ENCODE data around the gene DNAJB13.
A peak's percentile ranks its signal among the peaks of the same experiment; 100 is the strongest.
"Not testable (repeated sequence)": the region's sequence is repeated elsewhere in the genome, so short reads cannot be mapped to it uniquely, and the experiment has no call there.

DNAJB13 gene

DNA sequence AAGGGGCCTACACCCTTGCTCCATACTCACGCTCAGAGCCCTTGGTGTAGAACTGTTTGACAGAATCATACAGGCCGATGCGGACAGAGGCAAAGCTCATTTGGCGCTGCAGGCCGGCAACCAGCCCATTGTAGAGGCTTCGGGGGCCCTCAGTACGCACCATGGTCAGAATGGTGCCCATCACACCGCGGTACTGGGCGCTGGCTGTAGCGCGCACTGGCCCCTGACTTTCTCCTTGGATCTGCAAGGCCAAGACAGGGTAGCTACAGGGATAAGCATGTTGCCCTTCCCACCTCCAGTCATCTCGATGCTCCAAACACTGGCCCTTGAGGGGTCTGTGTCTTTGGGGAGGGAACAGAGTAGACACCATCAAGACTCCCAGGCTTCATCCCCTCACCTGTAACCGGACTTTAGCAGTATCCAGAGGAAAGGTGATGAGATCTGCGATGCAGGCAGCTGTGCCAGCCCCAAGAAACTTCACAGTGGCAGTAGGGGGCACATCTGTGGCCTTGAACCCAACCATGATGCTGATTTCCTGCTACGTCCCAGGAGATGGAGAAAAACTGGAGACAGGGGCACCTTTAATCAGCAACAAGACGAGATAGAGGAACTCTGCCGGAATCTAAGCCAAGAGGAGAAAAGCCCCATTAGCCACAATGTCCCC, 27.2 kb downstream of the DNAJB13 start:
- DNase-seq (ENCODE audit: low read depth), result no peak

GRCh38 chr11:73978576-73979086, 27.8 kb downstream of the DNAJB13 start:
- DNase-seq (ENCODE audit: low read depth), result no peak

DNA sequence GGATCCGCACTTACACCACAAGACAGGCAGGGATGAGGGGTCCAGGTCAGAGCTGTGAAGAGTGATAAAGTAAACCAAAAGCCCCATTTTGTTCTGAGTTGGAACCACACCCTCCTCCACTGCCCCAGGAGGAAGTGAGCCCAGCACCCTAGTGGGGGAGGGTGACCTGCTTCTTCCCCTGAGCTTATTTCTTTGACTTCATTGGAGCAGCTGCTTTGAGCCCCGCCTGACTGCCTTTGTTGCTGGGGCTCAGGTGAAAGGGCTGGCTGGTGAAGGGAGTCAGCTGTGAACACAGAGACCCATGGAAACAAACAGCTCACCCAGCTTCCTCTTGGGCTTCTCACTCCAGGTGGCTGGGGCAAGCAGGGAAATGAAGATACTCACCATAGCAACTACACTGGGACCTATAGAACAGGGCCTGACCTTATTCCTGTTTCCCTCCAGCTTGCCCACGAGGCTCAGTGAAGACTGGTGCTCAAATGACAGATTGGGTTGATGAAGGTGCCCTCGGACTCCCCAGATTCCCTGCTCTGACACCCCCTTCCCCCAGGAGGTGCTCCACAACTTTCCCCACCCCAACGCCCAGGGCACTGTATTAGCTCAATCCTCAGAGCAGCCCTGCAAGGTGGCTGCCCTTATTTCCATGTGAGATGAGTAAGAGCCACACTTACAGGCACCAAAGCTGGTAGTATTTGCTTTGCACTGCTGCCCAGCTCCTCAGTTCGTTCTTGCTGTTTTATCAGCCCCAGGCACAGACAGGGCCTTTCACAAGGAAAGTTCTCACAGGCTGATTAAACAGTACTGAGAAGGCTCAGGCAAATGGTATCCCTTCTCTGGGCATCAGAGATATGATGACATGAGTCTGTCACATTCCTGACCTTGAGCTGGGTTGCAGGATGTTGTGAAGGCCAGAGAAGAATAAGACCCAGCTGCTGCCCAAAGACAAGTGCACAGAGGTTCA, 29.5 kb downstream of the DNAJB13 start:
- peak; percentile 52 for DNase-seq (ENCODE audit: low read depth)

DNA sequence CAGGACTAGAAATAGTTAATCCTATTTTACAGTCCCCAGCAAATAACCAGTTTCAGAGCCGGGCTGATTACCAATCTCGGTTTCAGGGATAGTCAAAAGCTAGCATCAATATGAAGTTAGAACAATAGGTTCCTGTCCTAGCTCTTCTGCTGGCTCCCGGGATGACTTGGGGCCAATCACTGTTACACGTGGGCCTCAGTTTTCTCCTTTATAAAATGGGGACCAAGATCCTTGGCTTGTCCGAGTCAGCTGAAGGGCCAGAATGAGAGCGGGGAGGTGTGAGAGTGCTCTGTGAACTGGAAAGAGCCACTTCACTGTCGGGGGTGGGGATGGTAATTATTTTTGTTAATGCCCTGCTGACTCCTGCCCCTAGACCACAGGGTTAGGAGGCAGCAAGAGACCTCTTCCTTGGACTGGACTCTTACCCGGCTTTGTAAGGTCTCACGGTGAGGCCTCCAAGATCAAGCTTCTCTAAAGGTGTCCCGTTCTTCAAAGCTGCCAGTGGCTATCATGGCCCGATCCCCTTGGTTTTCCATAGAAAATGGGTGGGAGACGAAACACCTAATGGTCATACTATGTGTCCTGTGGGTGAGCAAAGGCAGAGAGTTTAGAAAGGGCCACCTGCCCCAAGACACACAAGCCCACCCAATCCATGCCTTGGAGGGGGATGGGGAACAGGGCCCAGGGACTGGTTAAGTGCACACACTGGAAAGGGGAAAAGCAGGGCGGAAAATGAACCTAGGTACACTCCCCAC, 30.4 kb downstream of the DNAJB13 start:
- no peak for DNase-seq (ENCODE audit: low read depth)

DNA sequence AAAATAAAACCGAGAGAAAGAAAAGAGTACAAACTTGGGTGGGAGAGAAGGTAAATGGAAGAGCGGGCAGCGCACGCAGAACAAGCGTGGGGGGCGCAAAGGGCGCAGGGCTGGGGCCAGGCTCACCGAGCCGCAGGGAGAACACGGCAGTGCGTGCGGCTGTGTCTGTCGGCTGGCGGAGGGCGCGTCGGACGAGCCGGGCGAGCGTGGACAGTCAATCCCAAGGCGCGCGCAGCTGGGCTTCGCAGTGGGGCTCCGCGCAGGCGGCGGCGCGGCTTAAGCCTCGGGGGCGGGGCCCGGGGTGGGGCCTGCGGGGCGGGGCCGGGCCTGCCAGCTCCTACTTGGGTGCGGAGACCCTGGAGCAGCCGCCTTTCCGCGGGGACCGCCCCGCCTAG, 31.8 kb downstream of the DNAJB13 start, which contains the start of gene UCP2:
Gene UCP2, minus strand, starts transcription at position 249 of the 395 bp plus-strand sequence. CDS start 4,465 bp downstream, outside the sequence.
- DNase-seq (ENCODE audit: low read depth), result peak; percentile 73

- DNase-seq (ENCODE audit: low read depth), result peak; percentile 86
Observed at GRCh38 chr11:73982990-73983740, 32.3 kb downstream of the DNAJB13 start.

DNA sequence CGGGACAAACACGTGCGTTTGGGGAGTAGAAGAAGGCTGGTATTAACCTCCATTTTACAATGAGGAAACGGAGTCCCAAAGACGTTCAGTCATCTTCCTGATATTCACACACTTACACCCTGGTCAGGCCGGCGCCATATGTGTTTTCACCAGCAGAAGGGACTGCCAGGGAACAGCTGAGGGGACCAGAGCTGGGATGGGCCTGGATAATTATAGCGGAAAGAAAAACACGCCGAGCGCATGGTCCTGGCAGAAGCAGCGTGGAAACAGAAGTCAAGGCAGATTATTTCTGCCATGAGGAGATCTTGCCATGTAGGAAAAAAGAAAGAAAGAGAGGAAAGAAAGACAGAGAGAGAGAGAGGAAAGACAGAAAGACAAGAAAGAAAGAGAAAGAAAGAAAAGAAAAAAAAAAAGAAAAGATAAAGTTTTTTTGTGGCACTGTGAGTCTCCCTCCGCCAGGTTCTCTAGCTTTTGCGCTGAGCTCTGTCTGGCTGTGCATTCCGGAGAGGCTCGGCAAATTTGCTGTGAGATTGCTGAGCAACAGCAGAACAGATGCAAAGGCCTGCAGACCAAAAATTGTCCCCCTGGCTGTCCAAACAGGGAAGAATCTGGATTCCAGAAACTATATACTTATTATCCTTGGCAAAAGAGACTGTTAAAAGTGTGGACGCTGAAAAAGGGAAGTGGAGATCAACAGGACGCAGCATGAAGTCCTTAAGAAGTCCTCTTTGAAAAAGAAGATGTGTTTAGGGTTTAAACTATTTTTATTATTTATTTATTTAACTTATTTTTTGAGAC, 33.1 kb downstream of the DNAJB13 start:
- no peak for DNase-seq (ENCODE audit: low read depth)

- DNase-seq (ENCODE audit: low read depth), result not testable (repeated sequence)
Observed at GRCh38 chr11:73985661-73986060, 34.8 kb downstream of the DNAJB13 start.

DNA sequence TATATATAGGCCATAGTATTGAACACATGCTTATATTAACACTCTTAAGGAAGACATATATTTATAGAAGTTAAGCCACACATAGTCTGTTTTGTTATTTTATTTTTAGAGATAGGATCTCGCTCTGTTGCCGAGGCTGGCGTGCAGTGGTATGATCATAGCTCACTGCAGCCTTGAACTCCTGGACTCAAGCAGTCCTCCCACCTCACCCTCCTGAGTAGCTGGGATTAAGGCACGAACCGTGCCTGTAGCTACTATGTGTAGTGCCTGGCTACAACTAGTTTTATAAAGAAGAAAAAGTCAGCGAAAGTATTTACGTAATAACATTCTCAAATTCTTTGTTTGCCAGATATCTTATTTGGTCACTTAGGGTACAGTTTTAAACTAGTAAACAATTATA, 37.4 kb downstream of the DNAJB13 start:
- DNase-seq (ENCODE audit: low read depth), result no peak

DNA sequence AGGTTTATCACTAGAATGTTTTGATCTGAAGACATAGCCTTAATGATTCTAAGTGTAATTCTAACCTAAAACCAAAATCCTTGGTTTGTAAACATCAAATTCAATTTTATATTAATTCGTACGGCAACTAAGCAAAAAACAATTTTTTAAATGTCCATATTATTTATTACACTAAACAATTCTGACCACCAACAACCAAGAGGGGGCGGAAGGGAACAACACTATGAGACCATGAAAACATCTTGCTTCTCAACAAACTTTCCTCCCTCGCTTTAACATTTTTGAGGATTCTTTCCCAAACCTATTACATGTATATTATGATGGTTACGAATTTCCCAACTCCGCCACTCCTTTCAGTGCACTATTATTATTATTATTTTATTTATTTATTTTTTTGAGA, 38.3 kb downstream of the DNAJB13 start:
- DNase-seq (ENCODE audit: low read depth), result no peak

DNA sequence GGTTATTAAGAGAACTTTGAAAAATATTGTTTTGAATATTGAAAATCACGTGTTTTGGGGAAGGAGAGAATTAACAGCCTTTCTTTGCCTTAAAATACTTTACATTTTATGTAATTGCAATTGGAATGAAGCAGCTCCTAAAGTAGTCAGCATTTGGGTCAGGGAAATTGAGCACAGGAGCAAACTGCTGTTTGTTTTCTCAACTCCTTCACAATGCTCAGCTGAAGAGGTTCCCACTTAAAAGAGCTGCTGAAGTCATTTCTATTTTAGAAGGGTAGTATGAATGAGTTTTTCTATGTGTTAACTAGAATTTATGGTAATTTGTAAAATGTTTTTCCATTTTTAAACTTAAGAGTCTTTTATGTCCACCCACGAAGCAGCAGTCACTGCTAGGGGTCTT, 39.9 kb downstream of the DNAJB13 start:
- no peak for DNase-seq (ENCODE audit: low read depth)

GRCh38 chr11:73991471-73992006, 40.7 kb downstream of the DNAJB13 start:
- no peak for DNase-seq (ENCODE audit: low read depth)

GRCh38 chr11:73995247-73995646, 44.4 kb downstream of the DNAJB13 start:
- DNase-seq (ENCODE audit: low read depth), result no peak

GRCh38 chr11:73995731-73996130, 44.9 kb downstream of the DNAJB13 start:
- DNase-seq (ENCODE audit: low read depth), result no peak

- DNase-seq (ENCODE audit: low read depth), result no peak
Observed at GRCh38 chr11:73996161-73996747, 45.4 kb downstream of the DNAJB13 start.

GRCh38 chr11:73997120-73997770, 46.4 kb downstream of the DNAJB13 start:
- no peak for DNase-seq (ENCODE audit: low read depth)

DNA sequence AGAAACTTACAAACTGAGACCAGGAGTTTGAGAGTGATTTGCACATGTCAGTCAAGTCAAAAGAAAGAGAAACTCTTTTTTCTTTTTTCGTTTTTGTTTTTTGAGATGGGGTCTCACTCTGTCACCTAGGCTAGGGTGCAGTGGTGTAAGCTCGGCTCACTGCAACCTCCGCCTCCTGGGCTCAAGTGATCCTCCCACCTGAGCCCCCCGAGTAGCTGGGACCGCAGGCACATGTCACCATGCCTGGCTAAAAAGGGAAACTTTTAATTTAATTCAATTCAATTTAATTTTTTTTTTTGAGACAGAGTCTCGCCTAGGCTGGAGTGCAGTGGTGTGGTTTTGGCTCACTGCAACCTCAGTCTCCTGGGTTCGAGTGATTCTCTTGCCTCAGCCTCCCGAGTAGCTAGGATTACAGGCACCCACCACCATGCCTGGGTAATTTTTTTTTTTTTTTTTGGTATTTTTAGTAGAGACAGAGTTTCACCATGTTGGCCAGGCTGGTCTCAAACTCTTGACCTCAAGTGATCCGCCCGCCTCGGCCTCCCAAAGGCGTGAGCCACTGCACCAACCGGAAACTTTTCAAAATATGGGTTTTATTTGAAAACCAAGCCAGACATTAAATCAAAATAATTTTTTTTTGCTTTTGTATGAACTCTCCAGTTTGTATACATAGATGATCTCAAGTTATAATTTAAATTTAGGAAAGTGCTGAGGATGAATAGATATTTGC, 48.2 kb downstream of the DNAJB13 start:
- no peak for DNase-seq (ENCODE audit: low read depth)

DNA sequence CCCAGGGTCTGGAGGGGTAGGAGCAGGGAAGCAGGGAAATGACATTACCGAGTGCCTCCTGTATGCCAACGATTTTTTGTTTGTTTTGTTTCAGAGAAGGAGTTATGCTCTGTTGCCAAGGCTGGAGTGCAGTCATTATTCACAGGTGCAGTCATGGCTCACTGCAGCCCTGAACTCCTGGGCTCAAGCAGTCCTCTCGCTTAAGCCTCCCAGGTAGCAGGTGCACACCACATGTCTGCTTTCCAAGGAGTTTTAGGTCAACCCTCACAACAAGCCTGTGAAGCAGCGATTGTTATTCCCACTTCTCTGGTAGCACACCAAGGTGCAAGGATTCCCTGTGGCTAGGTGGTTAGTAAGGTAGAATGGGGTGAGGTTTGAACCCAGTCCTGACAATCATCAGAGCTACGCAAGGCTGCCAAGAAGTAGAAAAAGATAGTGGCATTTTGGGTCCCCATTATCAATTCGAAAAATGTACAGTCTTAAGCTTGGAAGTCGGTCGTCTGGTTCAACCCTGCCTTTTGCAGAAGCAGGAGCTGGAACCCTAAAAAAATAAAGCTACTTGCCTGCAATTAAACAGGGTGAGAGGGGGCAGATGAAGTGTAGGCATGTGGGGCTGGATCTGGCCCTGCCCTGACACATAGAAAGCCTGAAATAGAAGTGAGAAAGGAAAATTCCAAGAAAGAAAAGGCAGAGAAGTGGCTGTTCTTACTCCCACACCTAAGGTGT, 48.9 kb downstream of the DNAJB13 start:
- DNase-seq (ENCODE audit: low read depth), result no peak
